Omental fat pad (tissue), 4 donors: ENCODE results near the gene ZSCAN20. TPM values are rescaled to one million over a fixed set of nuclear protein-coding genes. Genes with fewer than 3 reads are reported as not detected.
"Not testable (repeated sequence)": the region's sequence is repeated elsewhere in the genome, so short reads cannot be mapped to it uniquely, and the experiment has no call there.

Experiments
- ATAC-seq: fragments of 150-250 bp; one replicate; pipeline ENCODE4 v1.9.1; 2016; ENCODE audit warnings: mild to moderate bottlenecking, moderate library complexity; ENCODE audit not compliant: low FRiP score
- DNase-seq: peaks from one replicate; pipeline ENCODE4 v3.0.0-alpha.2; 2019; ENCODE audit warnings: low spot score
- total RNA-seq, 4 donors: library from RNA; depleted of rRNA; stranded (reverse); fragments of >200 nt; gene quantifications; one replicate each; pipeline ENCODE4 v1.1.0, GENCODE V29; 2016
- TF ChIP-seq, protein P1 (sequence below), 3 donors: fragments of 450-650 bp; IDR thresholded peaks; one replicate each; pipeline ENCODE4 v1.5.1; 2016 to 2017; ENCODE audit warnings: antibody characterized with exemption in 3 of 3, mild to moderate bottlenecking in 3 of 3, moderate library complexity in 2 of 3

ZSCAN20 gene
- total RNA-seq, 4 donors from 2014 or later, result 2.2 to 7.4 (median 3.9) TPM

DNA sequence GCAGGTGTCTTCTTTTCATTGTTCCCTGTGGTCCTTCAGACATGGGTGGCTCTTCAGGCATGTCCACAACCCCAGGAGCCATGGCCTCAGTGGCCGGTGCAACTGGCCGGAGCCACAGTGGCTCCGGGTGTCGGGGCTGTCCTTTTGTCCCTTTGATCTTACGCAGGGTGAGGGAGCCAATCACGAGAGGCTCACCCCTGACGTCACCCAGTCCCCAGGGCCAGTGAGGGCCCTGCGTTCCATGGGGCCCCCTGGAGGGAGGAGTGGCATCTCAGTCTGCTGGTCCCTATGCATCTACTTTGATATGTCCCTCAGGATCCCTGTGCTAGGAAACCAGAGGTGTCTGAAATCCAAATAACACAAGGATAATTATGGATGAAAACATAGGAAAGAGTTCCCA lies 29.3 kb downstream of the ZSCAN20 start:
- no peak for ATAC-seq
- DNase-seq, result no peak
- TF ChIP-seq, protein P1, sequence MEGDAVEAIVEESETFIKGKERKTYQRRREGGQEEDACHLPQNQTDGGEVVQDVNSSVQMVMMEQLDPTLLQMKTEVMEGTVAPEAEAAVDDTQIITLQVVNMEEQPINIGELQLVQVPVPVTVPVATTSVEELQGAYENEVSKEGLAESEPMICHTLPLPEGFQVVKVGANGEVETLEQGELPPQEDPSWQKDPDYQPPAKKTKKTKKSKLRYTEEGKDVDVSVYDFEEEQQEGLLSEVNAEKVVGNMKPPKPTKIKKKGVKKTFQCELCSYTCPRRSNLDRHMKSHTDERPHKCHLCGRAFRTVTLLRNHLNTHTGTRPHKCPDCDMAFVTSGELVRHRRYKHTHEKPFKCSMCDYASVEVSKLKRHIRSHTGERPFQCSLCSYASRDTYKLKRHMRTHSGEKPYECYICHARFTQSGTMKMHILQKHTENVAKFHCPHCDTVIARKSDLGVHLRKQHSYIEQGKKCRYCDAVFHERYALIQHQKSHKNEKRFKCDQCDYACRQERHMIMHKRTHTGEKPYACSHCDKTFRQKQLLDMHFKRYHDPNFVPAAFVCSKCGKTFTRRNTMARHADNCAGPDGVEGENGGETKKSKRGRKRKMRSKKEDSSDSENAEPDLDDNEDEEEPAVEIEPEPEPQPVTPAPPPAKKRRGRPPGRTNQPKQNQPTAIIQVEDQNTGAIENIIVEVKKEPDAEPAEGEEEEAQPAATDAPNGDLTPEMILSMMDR (IDR thresholded peaks at IDR 0.05), result no peak

- no peak for ATAC-seq
Observed at GRCh38 chr1:33502726-33503125, 30.3 kb downstream of the ZSCAN20 start.

GRCh38 chr1:33503506-33503905 lies 31.1 kb downstream of the ZSCAN20 start:
- TF ChIP-seq, protein P1 (IDR thresholded peaks at IDR 0.05), result no peak
- DNase-seq, result no peak
- no peak for ATAC-seq

More at GRCh38 chr1:33502726-33503125, 30.3 kb downstream of the ZSCAN20 start:
- TF ChIP-seq, protein P1 (IDR thresholded peaks at IDR 0.05), result no peak
- no peak for DNase-seq

DNA sequence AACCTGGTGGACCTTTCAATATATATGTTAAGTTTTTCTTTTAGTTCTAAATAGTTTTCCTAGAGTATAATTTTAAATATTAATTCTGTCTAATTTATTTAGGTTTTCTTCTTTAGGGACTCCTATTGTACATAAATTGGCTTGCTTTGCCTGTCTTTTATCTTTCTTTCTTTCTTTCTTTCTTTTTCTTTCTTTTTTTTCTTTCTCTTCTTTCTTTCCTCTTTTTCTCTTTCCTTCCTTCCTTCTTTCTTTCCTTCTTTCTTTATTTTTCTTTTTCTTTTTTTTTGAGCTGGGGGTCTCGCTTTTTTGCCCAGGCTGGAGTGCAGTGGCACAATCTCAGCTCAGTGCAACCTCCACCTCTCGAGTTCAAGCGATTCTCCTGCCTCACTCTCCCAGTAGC lies 35.2 kb downstream of the ZSCAN20 start:
- DNase-seq (no peak), ATAC-seq (no peak)
- TF ChIP-seq, protein P1 (IDR thresholded peaks at IDR 0.05), result no peak

DNA sequence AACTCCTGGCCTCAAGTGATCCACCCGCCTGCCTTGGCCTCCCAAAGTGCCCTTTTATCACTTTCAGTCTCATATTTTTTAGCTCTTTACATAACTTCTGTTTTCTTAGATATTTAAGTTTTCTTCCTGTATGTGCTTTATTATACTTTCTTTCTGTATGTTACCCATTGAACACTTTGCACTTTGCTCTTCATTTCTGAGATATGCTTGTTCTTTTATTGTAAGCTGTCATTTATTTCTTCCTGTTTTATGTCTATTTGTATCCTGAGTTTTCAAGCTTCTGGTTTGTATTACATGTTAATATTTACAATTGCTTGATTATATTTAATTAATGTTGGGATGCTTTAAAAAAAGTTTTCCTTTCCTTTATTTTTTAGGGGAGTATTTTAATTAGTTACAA lies 35.7 kb downstream of the ZSCAN20 start:
- ATAC-seq, result no peak
- DNase-seq, result no peak
- TF ChIP-seq, protein P1 (IDR thresholded peaks at IDR 0.05), result no peak

DNA sequence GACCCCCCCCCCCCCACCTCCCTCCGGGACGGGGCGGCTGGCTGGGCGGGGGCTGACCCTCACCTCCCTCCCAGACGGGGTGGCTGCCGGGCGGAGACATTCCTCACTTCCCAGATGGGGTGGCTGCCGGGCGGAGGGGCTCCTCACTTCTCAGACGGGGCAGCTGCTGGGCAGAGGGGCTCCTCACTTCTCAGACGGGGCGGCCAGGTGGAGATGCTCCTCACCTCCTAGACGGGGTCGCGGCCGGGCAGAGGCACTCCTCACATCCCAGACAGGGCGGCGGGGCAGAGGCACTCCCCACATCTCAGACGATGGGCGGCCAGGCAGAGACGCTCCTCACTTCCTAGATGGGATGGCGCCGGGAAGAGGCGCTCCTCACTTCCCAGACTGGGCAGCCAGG lies 36.8 kb downstream of the ZSCAN20 start:
- not testable (repeated sequence) for ATAC-seq, DNase-seq

DNA sequence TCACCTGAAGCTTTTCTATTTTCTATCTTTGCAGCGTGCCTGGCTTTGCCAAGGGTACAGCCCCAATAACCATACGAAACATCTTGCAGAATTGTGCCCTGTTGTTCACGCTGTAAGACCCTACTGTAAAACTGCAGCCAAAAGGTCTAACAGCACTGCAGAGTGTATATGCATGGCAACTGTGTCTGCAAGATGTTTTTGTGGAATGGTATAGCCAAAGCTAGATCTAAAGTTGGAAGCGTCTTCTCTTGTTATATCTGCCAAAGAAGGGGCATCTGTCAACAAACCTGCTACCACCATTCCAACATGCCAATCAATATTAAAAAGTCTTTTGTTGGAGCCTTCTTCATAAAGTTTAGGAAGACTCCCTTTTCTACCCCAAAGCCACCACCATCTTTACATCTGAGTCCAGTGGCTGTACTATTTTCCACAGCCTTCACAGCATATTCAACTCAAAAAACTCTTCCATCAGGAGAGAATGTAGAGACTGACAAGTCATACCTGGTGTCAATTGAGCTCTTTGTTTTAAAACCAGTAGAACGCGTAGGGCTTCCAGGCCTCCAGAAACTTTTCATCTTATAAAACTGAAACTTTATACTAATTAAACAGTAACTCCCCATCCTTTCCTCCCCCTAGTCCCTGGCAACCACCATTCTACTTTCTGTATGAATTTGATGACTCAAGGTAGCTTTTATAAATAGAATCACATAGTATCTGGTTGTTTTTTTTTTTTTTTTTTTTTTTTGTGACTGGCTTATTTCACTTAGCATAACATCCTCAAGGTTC lies 40.0 kb downstream of the ZSCAN20 start:
- TF ChIP-seq, protein P1 (IDR thresholded peaks at IDR 0.05), result no peak
- no peak for ATAC-seq
- DNase-seq, result no peak
